ENCODE results near the gene TJP3.

TJP3 gene

GRCh38 chr19:3670796-3671679 lies 37.1 kb upstream of the TJP3 start:
- peak; percentile 52 to 68 for DNase-seq

DNA sequence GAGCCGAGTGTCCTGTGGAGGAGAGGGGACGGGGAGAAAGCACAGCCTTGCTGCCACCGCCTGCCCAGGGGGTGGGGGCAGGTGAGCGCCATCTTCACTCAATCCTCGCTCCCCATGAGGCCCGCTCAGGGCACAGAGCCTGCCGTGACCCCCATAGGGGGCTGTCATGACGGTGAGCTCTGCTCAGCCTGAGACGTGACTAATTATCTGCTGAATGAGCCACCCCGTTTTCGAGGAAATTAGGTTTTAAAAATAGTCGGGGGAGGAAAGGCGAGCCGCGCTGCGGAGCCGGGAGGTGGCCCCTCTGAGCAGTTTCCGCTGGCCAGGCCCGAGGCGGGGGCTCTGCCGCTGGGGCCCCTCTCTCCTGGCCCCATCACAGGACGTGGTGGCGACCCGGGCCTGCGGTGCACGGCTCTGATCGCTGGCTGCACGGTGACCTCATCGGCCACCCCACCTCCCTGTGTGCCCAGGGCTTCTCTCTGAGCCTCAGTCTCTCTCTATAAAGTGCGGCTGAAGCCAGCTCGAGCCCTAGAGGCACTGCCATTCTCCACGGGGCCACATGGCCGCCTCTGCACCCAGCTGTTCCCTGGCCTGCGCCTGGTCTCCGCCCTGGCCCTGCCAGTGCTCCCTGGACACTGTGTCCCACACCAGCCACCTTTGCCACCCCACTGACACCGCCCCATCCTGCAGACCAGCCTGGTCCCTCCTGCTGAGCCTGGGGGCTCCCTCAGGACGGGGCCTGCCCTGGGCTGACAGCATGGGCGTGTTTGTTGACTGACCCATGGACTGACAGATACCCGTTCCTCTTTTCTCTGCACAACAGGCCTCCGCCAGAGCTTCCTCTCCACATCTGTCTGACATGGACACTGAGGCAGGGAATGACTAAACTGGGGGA lies 36.3 kb upstream of the TJP3 start:
- peak; percentile 61 to 75 for DNase-seq

GRCh38 chr19:3672575-3672948 lies 35.6 kb upstream of the TJP3 start:
- DNase-seq = no peak

GRCh38 chr19:3672993-3673392 lies 35.2 kb upstream of the TJP3 start:
- DNase-seq = peak; percentile 25 to 51

DNA sequence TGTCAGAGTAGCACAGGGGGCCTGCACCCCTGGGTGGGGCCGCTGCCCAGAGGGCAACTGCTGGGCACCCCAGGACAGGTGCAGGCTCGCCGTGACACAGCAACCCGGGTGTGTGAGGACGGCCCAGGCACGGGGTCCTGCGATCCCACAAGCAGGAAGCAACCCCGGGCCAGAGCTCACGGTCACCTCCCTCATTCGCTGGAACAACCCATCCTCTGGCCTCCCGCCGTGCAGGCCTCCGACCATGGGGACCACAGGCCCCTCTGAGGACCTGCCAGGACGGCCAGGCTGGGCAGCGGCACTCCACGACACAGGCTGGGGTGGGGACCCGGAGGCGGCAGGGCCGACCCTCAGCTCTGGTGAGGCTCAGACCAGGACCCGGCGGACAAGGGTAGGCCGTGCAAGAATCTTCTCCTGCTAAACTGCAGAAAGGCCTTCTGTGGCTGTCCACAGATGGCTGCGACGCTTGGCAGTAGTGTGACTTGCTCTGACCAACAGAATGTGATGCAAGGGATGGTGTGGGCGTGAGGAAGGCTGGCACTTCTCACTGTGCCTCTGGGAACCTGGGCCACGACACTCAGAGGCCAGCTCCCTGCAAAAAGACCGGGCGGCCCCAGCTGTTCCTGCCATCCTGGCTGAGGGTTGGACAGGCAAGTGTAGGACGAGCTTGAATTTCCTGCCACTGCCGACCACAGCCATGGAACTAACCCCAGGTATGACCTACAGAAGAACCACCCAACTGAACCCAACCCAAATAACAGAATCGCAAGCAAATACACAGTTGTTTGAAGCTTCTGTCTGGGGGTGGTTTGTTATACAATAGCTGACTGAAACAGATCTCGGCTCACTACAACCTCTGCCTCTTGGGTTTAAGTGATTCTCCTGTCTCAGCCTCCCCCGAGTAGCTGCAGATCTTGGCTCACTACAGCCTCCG lies 34.4 kb upstream of the TJP3 start:
- peak; percentile 90 to 94 for DNase-seq

- DNase-seq = no peak
Measured at GRCh38 chr19:3674784-3675543, 33.2 kb upstream of the TJP3 start.

- DNase-seq = no peak
Measured at GRCh38 chr19:3678188-3678587, 30.0 kb upstream of the TJP3 start.

GRCh38 chr19:3679138-3679537 lies 29.0 kb upstream of the TJP3 start:
- DNase-seq = no peak

DNA sequence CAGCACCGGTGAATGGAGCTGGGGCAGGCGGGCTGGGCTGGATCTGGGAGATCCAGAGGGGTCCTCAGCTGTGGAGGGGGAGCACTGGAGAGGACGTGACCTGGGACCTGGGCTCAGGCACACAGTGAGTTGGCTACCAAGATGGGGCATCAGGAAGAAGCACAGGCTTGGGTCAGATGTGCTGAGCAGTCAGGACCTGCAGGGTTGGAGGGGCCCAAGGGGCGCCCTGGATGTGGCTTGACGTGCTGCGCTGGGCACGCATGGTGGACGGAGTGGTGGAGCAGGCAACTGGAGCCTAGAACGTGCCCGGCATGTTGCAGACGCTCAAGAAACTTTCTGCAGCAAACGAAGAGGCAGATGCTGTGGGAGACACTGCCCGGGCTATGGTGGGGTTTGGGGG lies 28.6 kb upstream of the TJP3 start:
- no peak for DNase-seq

- no peak for DNase-seq
Measured at GRCh38 chr19:3680939-3681338, 27.2 kb upstream of the TJP3 start.

GRCh38 chr19:3682286-3682685 lies 25.9 kb upstream of the TJP3 start:
- no peak for DNase-seq

GRCh38 chr19:3682741-3683404 lies 25.3 kb upstream of the TJP3 start:
- peak in 1 of 2 donors; percentile 41 for DNase-seq

- DNase-seq = no peak
Measured at GRCh38 chr19:3683405-3684053, 24.7 kb upstream of the TJP3 start.

DNA sequence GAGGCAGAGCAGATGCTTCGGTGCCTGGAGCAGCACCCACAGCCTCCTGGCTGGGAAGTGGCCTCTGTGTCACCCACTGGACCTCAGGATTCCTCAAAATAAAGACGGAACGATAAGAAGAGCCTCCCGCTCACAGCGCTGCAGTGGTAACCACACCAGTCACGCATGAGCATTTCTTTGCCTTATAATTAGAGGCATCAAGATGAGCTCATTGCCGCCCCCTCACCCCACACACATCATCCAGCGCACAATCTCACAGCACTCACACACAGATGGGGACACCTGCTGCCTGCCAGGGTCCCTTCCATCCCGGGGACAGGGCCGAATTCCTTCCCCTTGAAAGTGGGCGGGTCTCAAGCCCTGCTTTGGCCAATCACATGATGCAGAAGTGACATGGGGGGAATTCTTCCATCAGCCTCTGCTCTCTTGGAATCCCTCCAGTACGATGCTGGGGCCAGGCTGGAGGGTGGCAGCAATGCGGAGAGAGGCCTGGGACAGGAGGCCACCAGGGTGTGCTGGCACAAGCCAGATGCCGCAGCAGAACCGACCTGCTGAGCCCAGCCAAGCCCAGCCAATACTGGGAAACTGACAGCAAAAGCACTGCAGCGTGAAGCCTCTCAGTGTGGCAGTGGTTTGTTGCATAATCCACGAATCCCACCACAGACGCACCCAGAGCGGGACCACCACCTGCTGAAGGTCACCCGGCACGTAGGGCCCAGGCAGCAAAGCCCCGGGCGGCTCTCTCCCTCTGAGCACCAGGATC lies 23.9 kb upstream of the TJP3 start:
- peak; percentile 55 to 93 for DNase-seq

GRCh38 chr19:3684817-3685410 lies 23.3 kb upstream of the TJP3 start:
- DNase-seq = no peak

DNA sequence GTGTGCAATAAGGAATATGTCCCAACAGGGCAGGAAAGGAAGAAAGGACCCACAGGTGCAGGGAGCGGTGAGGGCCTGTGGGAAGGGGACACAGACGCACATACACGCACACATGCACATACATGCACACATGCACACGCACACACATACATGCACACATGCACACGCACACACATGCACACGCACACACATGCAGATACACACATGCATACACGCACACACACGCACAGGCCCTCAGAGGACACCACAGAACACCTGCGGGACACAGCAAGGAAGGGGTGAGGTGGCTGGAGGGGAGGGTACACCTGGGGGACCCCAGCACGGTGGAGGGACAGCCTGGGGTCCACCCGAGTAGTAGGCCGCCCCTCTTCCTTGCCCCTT lies 20.8 kb upstream of the TJP3 start:
- no peak for DNase-seq

GRCh38 chr19:3687774-3688706 lies 20.1 kb upstream of the TJP3 start:
- DNase-seq = peak in 1 of 2 donors; percentile 46
